Measurements from ENCODE around the gene ARRB1. TPM values are rescaled to one million over a fixed set of nuclear protein-coding genes. Genes with fewer than 3 reads are reported as not detected.
A peak's percentile ranks its signal among the peaks of the same experiment; 100 is the strongest.

Gene ARRB1
- total RNA-seq (2022) (115 and 116 TPM in 2 replicates), Bru-seq, nascent RNA (percentile 85 among the genes with signal in this experiment), BruChase-seq, experiment 1, labeled RNA remaining after a 2-hour chase (percentile 83 among the genes with signal in this experiment), BruChase-seq, experiment 2, labeled RNA remaining after a 6-hour chase (percentile 84 among the genes with signal in this experiment)
- long read RNA-seq, transcript ARRB1-201 (15 exons, 1,895 nt): major isoform, 35 of 54 reads
- long read RNA-seq, partial matches to known transcripts: 2 of 54 reads
- long read RNA-seq, other reads (novel, unspliced or antisense): 13 of 54 reads

DNA sequence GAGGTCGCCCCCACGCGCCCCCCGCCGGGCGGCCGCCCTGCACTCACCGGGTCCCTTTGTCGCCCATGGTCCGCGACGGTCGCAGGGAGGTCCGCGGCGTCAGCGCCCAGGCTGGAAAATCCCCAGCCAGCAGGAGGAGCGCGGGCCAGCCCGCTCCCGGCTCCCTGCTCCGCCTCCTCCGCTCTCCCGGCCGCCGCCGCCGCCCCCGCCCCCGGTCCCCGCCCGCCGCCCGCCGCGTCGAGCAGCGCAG, at the start of gene ARRB1:
ARRB1 (minus strand) TSS at position 121 of the 250 bp plus-strand sequence; CDS start at position 67, 54 bp downstream.
- peak; percentile 77 to 90 for DNase-seq
- no peaks in the 10 kb centered on the region for H3K9me3 ChIP-seq
- H3K4me1 Mint-ChIP-seq (ENCODE audit: low read depth, unreplicated experiment): peaks cover 47% of the 10 kb centered on the region
- H3K27me3 Mint-ChIP-seq (ENCODE audit: insufficient read depth, unreplicated experiment): no peaks in the 10 kb centered on the region
- H3K27me3 ChIP-seq (replicated peaks; ENCODE audit: control insufficient read depth, insufficient read depth, low read length): no peaks in the 10 kb centered on the region
- BruUV-seq (replicated peaks): no TSS peak
- H3K4me1 ChIP-seq: peaks cover 49% of the 10 kb centered on the region
- ChIA-PET POLR2A (interaction anchor here (1.0 to 1.6 kb wide), 3 partner anchors 21 to 31 kb away, joined by 3 to 7 read pairs (median 6); no protein-coding TSS in a partner anchor), CTCF (interaction anchor here (0.7 to 3.9 kb wide), 3 partner anchors 18 to 30 kb away, joined by 3 to 35 read pairs (median 7); no protein-coding TSS in a partner anchor)
- H3K4me3 Mint-ChIP-seq (ENCODE audit: unreplicated experiment): peak within 1 kb of the TSS; percentile 99
- TF ChIP-seq, protein P1, sequence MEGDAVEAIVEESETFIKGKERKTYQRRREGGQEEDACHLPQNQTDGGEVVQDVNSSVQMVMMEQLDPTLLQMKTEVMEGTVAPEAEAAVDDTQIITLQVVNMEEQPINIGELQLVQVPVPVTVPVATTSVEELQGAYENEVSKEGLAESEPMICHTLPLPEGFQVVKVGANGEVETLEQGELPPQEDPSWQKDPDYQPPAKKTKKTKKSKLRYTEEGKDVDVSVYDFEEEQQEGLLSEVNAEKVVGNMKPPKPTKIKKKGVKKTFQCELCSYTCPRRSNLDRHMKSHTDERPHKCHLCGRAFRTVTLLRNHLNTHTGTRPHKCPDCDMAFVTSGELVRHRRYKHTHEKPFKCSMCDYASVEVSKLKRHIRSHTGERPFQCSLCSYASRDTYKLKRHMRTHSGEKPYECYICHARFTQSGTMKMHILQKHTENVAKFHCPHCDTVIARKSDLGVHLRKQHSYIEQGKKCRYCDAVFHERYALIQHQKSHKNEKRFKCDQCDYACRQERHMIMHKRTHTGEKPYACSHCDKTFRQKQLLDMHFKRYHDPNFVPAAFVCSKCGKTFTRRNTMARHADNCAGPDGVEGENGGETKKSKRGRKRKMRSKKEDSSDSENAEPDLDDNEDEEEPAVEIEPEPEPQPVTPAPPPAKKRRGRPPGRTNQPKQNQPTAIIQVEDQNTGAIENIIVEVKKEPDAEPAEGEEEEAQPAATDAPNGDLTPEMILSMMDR (IDR thresholded peaks at IDR 0.05; ENCODE audit: insufficient read depth in 1 of 2, low read depth in 1 of 2, low read length in 1 of 2, severe bottlenecking in 1 of 2, unreplicated experiment in 1 of 2): peak in 1 of 2 experiments; percentile 44
- peaks cover 12% of the 10 kb centered on the region for H3K36me3 Mint-ChIP-seq (ENCODE audit: insufficient read depth, unreplicated experiment)
- H3K4me3 ChIP-seq (ENCODE audit: low read depth, low read length): peak within 1 kb of the TSS; percentile 56
- intact Hi-C loops (cut with micrococcal nuclease; ENCODE audit: unreplicated experiment): loop anchor here (2.0 kb wide), 1 partner anchor 23 kb away; no protein-coding TSS in a partner anchor
- H3K36me3 ChIP-seq (ENCODE audit: control insufficient read depth, insufficient read depth, low read length): no peaks in the 10 kb centered on the region; the same call in 1 of the 2 replicates
- no peaks in the 10 kb centered on the region for H3K9me3 Mint-ChIP-seq (ENCODE audit: unreplicated experiment)
- peak within 1 kb of the TSS; percentile 98 for H3K27ac Mint-ChIP-seq (ENCODE audit: unreplicated experiment)

DNA sequence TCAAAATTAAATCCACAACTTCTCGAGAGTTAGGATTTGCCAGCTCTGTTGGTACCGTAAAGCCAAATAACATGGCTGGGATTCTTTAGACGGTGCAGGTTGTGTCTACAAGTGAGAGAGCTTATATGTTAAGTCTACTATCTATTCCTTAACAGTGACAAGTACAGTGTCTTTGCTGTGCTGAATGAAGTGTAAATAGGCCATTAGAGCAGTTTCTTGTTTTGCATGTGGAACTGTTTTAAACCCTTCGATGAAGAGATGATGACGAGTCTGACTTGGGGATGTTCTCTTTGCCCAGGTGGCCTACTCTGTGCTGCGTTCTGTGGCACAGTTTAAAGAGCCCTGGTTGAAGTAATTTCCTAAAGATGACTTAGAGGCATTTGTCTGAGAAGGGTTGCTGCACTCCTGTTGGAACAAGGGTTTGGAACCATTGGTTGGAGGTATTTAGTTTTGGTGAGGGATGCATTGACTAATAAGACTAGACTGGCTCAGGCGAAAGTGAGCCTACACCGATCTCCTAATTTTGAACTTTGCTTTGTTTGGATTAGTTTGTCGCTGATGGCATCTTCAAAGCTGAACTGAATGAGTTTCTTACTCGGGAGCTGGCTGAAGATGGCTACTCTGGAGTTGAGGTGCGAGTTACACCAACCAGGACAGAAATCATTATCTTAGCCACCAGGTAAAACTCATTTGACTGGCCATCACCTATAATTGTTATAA, 48.8 kb upstream of the ARRB1 start:
- CTCF ChIA-PET: interaction anchor here (0.6 to 1.3 kb wide), 6 partner anchors 13 to 77 kb away, joined by 3 to 6 read pairs (median 3); no protein-coding TSS in a partner anchor
- TF ChIP-seq, protein P1 (IDR thresholded peaks at IDR 0.05; ENCODE audit: insufficient read depth in 1 of 2, low read depth in 1 of 2, low read length in 1 of 2, severe bottlenecking in 1 of 2, unreplicated experiment in 1 of 2): no peak
- H3K4me3 ChIP-seq (ENCODE audit: low read depth, low read length): peak overlapping the region; percentile 80
- H3K36me3 ChIP-seq (ENCODE audit: control insufficient read depth, insufficient read depth, low read length): peaks cover 23% of the 10 kb centered on the region
- peaks cover 35% of the 10 kb centered on the region for H3K4me1 ChIP-seq
- peaks cover 43% of the 10 kb centered on the region for H3K4me1 Mint-ChIP-seq (ENCODE audit: low read depth, unreplicated experiment)
- peak overlapping the region; percentile 100 for H3K27ac Mint-ChIP-seq (ENCODE audit: unreplicated experiment)
- POLR2A ChIA-PET: interaction anchor here (0.6 to 1.3 kb wide), 10 partner anchors 13 to 131 kb away, joined by 3 to 7 read pairs (median 5); partner anchors contain the start of gene GDPD5
- BruUV-seq (replicated peaks): no TSS peak
- DNase-seq: no peak
- no peaks in the 10 kb centered on the region for H3K9me3 ChIP-seq
- H3K27me3 ChIP-seq (replicated peaks; ENCODE audit: control insufficient read depth, insufficient read depth, low read length): no peaks in the 10 kb centered on the region
- peak overlapping the region; percentile 99 for H3K4me3 Mint-ChIP-seq (ENCODE audit: unreplicated experiment)
- H3K36me3 Mint-ChIP-seq (ENCODE audit: insufficient read depth, unreplicated experiment): peaks cover 65% of the 10 kb centered on the region
- intact Hi-C loops (cut with micrococcal nuclease; ENCODE audit: unreplicated experiment): no loop called here
- no peaks in the 10 kb centered on the region for H3K27me3 Mint-ChIP-seq (ENCODE audit: insufficient read depth, unreplicated experiment)
- no peaks in the 10 kb centered on the region for H3K9me3 Mint-ChIP-seq (ENCODE audit: unreplicated experiment)

All from Caco-2 (cell line).